ENCODE results near the gene DAB2.
A peak's percentile ranks its signal among the peaks of the same experiment; 100 is the strongest.

DAB2 gene

DNA sequence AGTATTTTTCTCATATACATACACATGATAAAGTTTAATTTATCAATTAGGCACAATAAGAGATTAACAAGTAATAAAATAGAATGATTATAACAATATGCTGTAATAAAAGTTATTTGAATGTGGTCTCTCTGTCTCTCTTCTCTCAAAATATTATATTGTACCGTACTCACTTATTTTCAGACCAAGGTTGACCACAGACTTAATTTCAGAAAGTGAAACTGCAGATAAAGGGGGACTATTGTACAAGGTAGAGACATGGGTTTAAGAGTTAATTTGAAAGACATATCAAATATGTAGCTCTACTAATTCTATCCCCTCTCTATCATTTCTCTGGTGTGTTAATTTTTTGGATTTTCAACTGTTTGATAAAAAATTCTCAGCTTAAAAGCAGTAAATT lies 40.5 kb downstream of the DAB2 start:
- ChIA-PET POLR2A (no interaction called here), CTCF (interaction anchor here (1.2 to 4.0 kb wide), 4 partner anchors 8 to 188 kb away, joined by 3 to 29 read pairs (median 18); no protein-coding TSS in a partner anchor)
- no peak overlapping the region for H3K4me3 ChIP-seq (ENCODE audit: low read depth, low read length)
- TF ChIP-seq, protein P1, sequence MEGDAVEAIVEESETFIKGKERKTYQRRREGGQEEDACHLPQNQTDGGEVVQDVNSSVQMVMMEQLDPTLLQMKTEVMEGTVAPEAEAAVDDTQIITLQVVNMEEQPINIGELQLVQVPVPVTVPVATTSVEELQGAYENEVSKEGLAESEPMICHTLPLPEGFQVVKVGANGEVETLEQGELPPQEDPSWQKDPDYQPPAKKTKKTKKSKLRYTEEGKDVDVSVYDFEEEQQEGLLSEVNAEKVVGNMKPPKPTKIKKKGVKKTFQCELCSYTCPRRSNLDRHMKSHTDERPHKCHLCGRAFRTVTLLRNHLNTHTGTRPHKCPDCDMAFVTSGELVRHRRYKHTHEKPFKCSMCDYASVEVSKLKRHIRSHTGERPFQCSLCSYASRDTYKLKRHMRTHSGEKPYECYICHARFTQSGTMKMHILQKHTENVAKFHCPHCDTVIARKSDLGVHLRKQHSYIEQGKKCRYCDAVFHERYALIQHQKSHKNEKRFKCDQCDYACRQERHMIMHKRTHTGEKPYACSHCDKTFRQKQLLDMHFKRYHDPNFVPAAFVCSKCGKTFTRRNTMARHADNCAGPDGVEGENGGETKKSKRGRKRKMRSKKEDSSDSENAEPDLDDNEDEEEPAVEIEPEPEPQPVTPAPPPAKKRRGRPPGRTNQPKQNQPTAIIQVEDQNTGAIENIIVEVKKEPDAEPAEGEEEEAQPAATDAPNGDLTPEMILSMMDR (IDR thresholded peaks at IDR 0.05; ENCODE audit: insufficient read depth, low read length, missing control alignments), result no peak
- no peak for DNase-seq (ENCODE audit: low read depth, low spot score)

DNA sequence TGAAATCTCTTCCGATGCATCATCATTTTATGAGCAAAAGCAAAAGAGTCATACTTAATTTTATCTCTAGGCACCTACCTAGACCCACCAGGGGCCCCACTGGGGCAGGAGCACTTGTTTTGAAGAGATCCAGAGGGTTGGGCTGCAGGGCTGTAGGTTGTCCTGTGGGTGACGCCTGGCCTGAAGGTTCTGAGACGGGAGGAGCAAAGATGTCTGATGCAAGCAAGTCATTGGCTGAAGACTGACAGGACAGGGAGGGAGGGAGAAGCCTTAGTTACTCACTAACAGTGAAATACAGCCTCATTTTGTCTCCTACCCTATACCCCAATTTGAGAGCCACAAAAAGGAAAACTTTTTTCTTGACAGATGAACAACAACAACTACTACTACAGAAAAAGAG lies 43.4 kb downstream of the DAB2 start:
- CTCF ChIA-PET, result interaction anchor here (0.6 to 4.0 kb wide), 4 partner anchors 8 to 267 kb away, joined by 3 to 24 read pairs (median 7); no protein-coding TSS in a partner anchor
- no peak for DNase-seq (ENCODE audit: low read depth, low spot score)

DNA sequence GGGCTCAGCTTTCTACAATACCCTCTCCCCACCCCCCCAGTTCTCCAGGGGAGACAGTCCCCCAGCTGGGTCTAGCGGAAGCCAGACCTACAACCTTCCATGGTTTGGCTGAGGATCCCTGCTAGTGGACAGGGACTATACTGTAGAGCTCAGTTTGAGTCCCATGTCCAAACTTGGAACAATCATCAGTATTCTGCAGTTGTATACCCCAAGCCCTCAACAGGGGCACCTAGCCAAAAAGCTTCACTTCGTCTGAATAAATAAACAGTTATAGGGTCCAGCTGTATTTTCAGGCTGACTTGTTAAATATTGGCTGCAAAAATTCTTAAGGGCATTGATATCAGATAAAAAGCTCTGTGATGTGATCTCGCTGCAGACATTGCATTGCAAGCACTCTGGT lies 45.1 kb downstream of the DAB2 start:
- no peak for DNase-seq (ENCODE audit: low read depth, low spot score)
- POLR2A ChIA-PET, result interaction anchor here (1.7 kb wide), 1 partner anchor 16 kb away, joined by 5 read pairs; no protein-coding TSS in a partner anchor
- CTCF ChIA-PET, result interaction anchor here (1.7 to 2.1 kb wide), 3 partner anchors 164 to 191 kb away, joined by 5 to 13 read pairs (median 8); no protein-coding TSS in a partner anchor
- TF ChIP-seq, protein P1 (IDR thresholded peaks at IDR 0.05; ENCODE audit: insufficient read depth, low read length, missing control alignments), result no peak
- H3K4me3 ChIP-seq (ENCODE audit: low read depth, low read length), result no peak overlapping the region

More for the DNA sequence above, 43.4 kb downstream of the DAB2 start:
- H3K4me3 ChIP-seq (ENCODE audit: low read depth, low read length), result no peak overlapping the region
- POLR2A ChIA-PET, result no interaction called here
- TF ChIP-seq, protein P1 (IDR thresholded peaks at IDR 0.05; ENCODE audit: insufficient read depth, low read length, missing control alignments), result no peak

DNA sequence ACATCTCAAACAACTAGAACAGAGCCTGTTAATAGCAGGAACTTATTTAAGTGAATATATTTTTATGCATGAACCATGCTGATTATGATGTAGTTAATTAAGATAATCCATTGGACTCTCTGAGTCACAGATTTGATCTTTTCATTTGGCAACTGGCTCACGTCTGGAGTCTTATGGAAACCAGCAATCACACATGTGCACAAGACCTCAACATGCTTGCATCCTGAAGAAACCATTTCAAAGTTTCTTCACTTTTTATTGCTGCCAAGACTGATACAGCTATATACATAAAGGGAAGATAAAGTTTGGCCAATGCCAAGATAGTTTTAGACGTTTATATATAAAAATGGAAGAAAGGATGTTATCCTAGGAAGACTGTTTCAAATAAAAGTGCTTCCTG lies 47.2 kb downstream of the DAB2 start:
- H3K4me3 ChIP-seq (ENCODE audit: low read depth, low read length), result no peak overlapping the region
- ChIA-PET CTCF (interaction anchor here (0.6 to 4.1 kb wide), 11 partner anchors 7 to 193 kb away, joined by 3 to 76 read pairs (median 16); no protein-coding TSS in a partner anchor), POLR2A (no interaction called here)
- DNase-seq (ENCODE audit: low read depth, low spot score), result no peak
- TF ChIP-seq, protein P1 (IDR thresholded peaks at IDR 0.05; ENCODE audit: insufficient read depth, low read length, missing control alignments), result no peak

DNA sequence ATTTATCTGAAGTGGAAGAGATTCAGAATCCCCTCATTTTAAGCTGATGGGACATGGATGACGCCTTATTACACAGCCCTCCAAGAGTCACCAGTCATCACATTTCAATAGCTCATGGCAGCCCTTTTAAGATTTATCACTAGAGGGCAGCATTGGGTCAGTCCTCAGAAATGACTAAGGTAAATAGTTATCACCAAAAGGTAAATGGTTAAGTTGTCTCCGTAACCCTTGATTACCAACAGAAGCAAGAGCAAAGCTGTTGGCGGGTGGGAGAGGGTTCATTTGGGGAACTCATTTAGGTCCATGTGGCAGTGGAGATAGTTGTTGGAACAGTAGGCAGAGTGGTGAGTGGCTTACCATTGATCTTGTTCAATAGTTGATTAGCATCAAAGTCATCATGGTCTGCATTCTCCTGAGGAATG lies 48.5 kb downstream of the DAB2 start:
- no peak overlapping the region for H3K4me3 ChIP-seq (ENCODE audit: low read depth, low read length)
- ChIA-PET POLR2A (interaction anchor here (0.9 to 1.7 kb wide), 5 partner anchors 9 to 219 kb away, joined by 3 to 6 read pairs (median 3); partner anchors contain the start of gene DAB2), CTCF (interaction anchor here (0.8 to 4.1 kb wide), 27 partner anchors 9 to 204 kb away, joined by 3 to 76 read pairs (median 4); partner anchors contain the start of gene DAB2)
- TF ChIP-seq, protein P1 (IDR thresholded peaks at IDR 0.05; ENCODE audit: insufficient read depth, low read length, missing control alignments), result peak; percentile 41
- DNase-seq (ENCODE audit: low read depth, low spot score), result no peak

DNA sequence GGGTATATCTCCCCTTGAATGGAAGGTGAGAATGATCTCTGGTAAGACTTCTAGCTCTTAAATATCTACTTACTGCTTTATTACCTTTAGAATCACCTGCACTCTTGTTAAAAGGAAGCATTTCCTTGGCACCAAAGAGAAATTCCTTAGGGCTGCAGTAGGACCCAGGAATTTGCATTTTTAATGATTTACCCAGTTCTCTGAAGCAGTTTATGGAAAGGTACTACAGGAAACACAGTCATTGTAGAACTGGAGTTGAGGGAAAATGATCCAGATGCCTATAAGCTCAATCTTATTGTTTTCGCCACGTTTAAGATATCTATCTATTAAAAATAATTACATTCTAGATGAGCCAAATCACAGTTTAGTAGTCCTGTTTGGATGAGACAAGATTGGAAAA lies 51.0 kb downstream of the DAB2 start:
- ChIA-PET POLR2A (interaction anchor here (1.0 kb wide), 1 partner anchor 29 kb away, joined by 3 read pairs; no protein-coding TSS in a partner anchor), CTCF (interaction anchor here (0.6 to 4.6 kb wide), 4 partner anchors 8 to 199 kb away, joined by 3 to 35 read pairs (median 16); no protein-coding TSS in a partner anchor)
- H3K4me3 ChIP-seq (ENCODE audit: low read depth, low read length), result no peak overlapping the region
- TF ChIP-seq, protein P1 (IDR thresholded peaks at IDR 0.05; ENCODE audit: insufficient read depth, low read length, missing control alignments), result no peak
- DNase-seq (ENCODE audit: low read depth, low spot score), result no peak

Measured in AG04449 (cell line).